Esophagus squamous epithelium (tissue), 4 donors: ENCODE data around the gene ERC2.

Experiments
- POLR2A ChIP-seq, 4 donors: fragments of 450-650 bp; IDR thresholded peaks; one replicate each; pipeline ENCODE4 v1.6.1; 2017; ENCODE audit warnings: antibody characterized with exemption in 4 of 4, mild to moderate bottlenecking in 4 of 4, moderate library complexity in 3 of 4
- TF ChIP-seq, protein P1 (sequence below), 6 experiments: fragments of 450-650 bp in 4 of 6; fragments of 200-600 bp in 2 of 6; sonication (generic) in 2 of 6; IDR thresholded peaks; one replicate each; pipeline ENCODE4 v1.5.1; 2016 to 2019; ENCODE audit warnings: antibody characterized with exemption in 6 of 6, mild to moderate bottlenecking in 4 of 6, moderate library complexity in 4 of 6

DNA sequence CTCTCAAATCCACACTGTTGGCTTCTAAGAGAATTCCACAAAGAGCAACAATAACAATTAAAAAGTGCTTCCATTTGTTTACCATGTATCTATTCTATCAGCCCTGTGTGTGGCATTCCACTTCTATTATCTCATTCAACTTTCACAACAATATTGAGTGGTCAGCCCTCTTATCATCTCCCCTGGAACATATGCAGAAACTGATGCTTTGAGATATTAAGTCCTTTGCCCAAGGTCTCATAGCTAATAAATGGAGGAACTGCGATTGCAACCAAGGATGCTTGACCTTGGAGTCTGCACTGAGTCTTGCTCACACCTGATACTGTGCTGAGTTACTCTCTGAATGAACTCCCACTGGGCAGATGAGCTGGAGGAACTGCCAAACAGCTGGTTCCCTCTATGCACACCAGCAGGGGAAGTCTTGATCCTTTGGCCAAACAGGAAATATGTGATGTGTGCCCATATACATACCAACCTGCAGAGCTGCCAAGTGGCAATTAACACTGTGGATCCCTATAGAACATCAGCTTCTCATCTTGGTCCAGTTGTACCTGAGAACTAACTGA is 836.4 kb downstream of the ERC2 start:
- TF ChIP-seq, protein P1, sequence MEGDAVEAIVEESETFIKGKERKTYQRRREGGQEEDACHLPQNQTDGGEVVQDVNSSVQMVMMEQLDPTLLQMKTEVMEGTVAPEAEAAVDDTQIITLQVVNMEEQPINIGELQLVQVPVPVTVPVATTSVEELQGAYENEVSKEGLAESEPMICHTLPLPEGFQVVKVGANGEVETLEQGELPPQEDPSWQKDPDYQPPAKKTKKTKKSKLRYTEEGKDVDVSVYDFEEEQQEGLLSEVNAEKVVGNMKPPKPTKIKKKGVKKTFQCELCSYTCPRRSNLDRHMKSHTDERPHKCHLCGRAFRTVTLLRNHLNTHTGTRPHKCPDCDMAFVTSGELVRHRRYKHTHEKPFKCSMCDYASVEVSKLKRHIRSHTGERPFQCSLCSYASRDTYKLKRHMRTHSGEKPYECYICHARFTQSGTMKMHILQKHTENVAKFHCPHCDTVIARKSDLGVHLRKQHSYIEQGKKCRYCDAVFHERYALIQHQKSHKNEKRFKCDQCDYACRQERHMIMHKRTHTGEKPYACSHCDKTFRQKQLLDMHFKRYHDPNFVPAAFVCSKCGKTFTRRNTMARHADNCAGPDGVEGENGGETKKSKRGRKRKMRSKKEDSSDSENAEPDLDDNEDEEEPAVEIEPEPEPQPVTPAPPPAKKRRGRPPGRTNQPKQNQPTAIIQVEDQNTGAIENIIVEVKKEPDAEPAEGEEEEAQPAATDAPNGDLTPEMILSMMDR (IDR thresholded peaks at IDR 0.05): no peak
- TF ChIP-seq POLR2A (IDR thresholded peaks at IDR 0.05): no peak
